Neuronal stem cell (in vitro differentiated cells): Measurements from ENCODE around the gene MCF2L2.

Source experiments
- DNase-seq: peaks from one replicate; pipeline ENCODE4 v3.0.0-alpha.2; 2013; ENCODE audit warnings: low spot score
- H2AFZ ChIP-seq: one replicate; pipeline ENCODE4 v1.6.1; 2013; ENCODE audit warnings: mild to moderate bottlenecking, low read length, inconsistent platforms
- H2AK5ac ChIP-seq: 2 replicates; pipeline ENCODE4 v1.6.1; 2013; ENCODE audit warnings: low read depth, mild to moderate bottlenecking, inconsistent platforms, low read length, moderate library complexity, mixed read lengths
- H2BK120ac ChIP-seq: 2 replicates; pipeline ENCODE4 v1.6.1; 2013; ENCODE audit warnings: low read depth, mild to moderate bottlenecking, inconsistent platforms, low read length, moderate library complexity, mixed read lengths
- H2BK12ac ChIP-seq: one replicate; pipeline ENCODE4 v1.6.1; 2013; ENCODE audit warnings: low read length, inconsistent platforms
- H2BK15ac ChIP-seq: 2 replicates; pipeline ENCODE4 v1.6.1; 2013; ENCODE audit warnings: mild to moderate bottlenecking, low read length, inconsistent platforms, mixed read lengths
- H2BK5ac ChIP-seq: one replicate; pipeline ENCODE4 v1.6.1; 2013; ENCODE audit warnings: inconsistent platforms, mild to moderate bottlenecking, low read length, moderate library complexity
- H3K14ac ChIP-seq: one replicate; pipeline ENCODE4 v1.6.1; 2013; ENCODE audit warnings: low read length, inconsistent platforms
- H3K18ac ChIP-seq: 2 replicates; pipeline ENCODE4 v1.6.1; 2013; ENCODE audit warnings: low read length, inconsistent platforms
- H3K23ac ChIP-seq: 2 replicates; pipeline ENCODE4 v1.6.1; 2013; ENCODE audit warnings: low read depth, mild to moderate bottlenecking, mixed read lengths, low read length, inconsistent platforms; ENCODE audit not compliant: poor library complexity
- H3K27ac ChIP-seq: replicated peaks from 3 replicates; pipeline ENCODE4 v1.5.1; 2013; ENCODE audit warnings: low read length, inconsistent platforms
- H3K27me3 ChIP-seq, 3 experiments: 2 replicates each; pipeline ENCODE4 v1.6.1; 2013; ENCODE audit warnings: low read length in 3 of 3, mild to moderate bottlenecking in 2 of 3, inconsistent platforms in 1 of 3, low read depth in 1 of 3, mixed read lengths in 1 of 3, moderate library complexity in 1 of 3; ENCODE audit not compliant: control insufficient read depth in 3 of 3, insufficient read depth in 3 of 3
- H3K36me3 ChIP-seq, 2 donors: replicated peaks in 1 of 2; 2 replicates each; pipeline ENCODE4 v1.6.1; 2013; ENCODE audit warnings: low read length in 2 of 2; ENCODE audit not compliant: control insufficient read depth in 2 of 2, insufficient read depth in 2 of 2
- H3K4ac ChIP-seq: 2 replicates; pipeline ENCODE4 v1.6.1; 2013; ENCODE audit warnings: inconsistent platforms, mild to moderate bottlenecking, low read length, moderate library complexity
- H3K4me1 ChIP-seq, 2 donors: 1 replicate in 1 of 2; 2 replicates in 1 of 2; pipeline ENCODE4 v1.6.1; 2013; ENCODE audit warnings: low read length in 2 of 2, low read depth in 1 of 2; ENCODE audit not compliant: control insufficient read depth in 2 of 2, insufficient read depth in 1 of 2
- H3K4me2 ChIP-seq: one replicate; pipeline ENCODE4 v1.6.1; 2013; ENCODE audit warnings: mild to moderate bottlenecking, low read length, inconsistent platforms; ENCODE audit not compliant: insufficient read depth, poor library complexity, severe bottlenecking
- H3K4me3 ChIP-seq, 2 donors: 2 replicates each; pipeline ENCODE4 v1.5.1; 2013; ENCODE audit warnings: low read length in 2 of 2, mild to moderate bottlenecking in 2 of 2, inconsistent platforms in 1 of 2, moderate library complexity in 1 of 2
- H3K79me1 ChIP-seq: one replicate; pipeline ENCODE4 v1.6.1; 2013; ENCODE audit warnings: low read depth, mild to moderate bottlenecking, inconsistent platforms, low read length, moderate library complexity
- H3K9ac ChIP-seq: one replicate; pipeline ENCODE4 v1.6.1; 2013; ENCODE audit warnings: mild to moderate bottlenecking, low read depth, low read length, inconsistent platforms; ENCODE audit not compliant: poor library complexity
- H3K9me3 ChIP-seq, 2 donors: replicated peaks in 1 of 2; 2 replicates each; pipeline versions ENCODE3 to v1.6.1; 2013; ENCODE audit warnings: low read length in 2 of 2, mild to moderate bottlenecking in 2 of 2, inconsistent platforms in 1 of 2, low read depth in 1 of 2, mixed read lengths in 1 of 2, moderate library complexity in 1 of 2; ENCODE audit not compliant: control insufficient read depth in 2 of 2, insufficient read depth in 1 of 2
- H4K8ac ChIP-seq: one replicate; pipeline ENCODE4 v1.6.1; 2013; ENCODE audit warnings: low read depth, mild to moderate bottlenecking, inconsistent platforms, low read length, moderate library complexity
- H4K91ac ChIP-seq: one replicate; pipeline ENCODE4 v1.6.1; 2013; ENCODE audit warnings: low read length, low read depth, mild to moderate bottlenecking, inconsistent platforms; ENCODE audit not compliant: poor library complexity
- WGBS, 2 donors: extraction: QIAGEN DNeasy Blood & Tissue Kit; methylation state at CpG; one replicate each; pipeline ENCODE4 v1.1.7; 2013; ENCODE audit warnings: missing lambda C conversion rate in 2 of 2, mixed read lengths in 1 of 2; ENCODE audit not compliant: insufficient read length in 2 of 2, insufficient replicate concordance in 1 of 2; ENCODE audit errors: extremely low coverage in 2 of 2; 5-methylcytosine and 5-hydroxymethylcytosine counted together

MCF2L2 gene

DNA sequence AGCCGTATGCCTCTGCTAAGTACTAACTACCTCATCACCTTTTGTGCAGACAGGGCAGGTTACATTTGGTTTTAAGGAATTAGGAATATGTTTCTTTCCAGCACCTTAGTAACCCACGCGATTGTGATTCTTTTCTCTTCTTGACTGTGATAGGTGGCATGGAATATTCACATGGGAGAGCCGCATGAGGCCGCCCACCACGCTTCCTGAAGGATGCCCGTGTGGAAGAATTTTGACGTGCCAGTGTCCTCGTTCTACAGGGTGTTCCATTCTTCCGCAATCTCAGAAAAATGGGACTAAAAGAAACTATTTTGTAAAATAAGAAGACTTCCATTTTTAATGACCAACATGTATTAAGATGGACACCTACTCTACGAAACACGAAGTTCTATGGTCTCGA lies 159.1 kb downstream of the MCF2L2 start:
- Histone ChIP-seq H2BK5ac (no peak overlapping the region), H2AK5ac (no peak overlapping the region), H3K9ac (no peak overlapping the region), H2BK120ac (no peak overlapping the region), H3K9me3 (no peaks in the 10 kb centered on the region), H3K27me3 (no peaks in the 10 kb centered on the region), H3K4me1 (peaks cover 8 to 14% of the 10 kb centered on the region in 2 donors), H2BK15ac (no peak overlapping the region), H3K36me3 (peaks cover 0 to 49% of the 10 kb centered on the region in 2 donors), H3K14ac (no peak overlapping the region), H3K27ac (no peak overlapping the region), H3K79me1 (no peaks in the 10 kb centered on the region), H3K4me3 (no peak overlapping the region), H3K18ac (no peak overlapping the region), H2AFZ (no peak overlapping the region), H3K4ac (peak overlapping the region; percentile 56), H4K91ac (no peak overlapping the region), H3K4me2 (no peak overlapping the region), H2BK12ac (no peak overlapping the region), H4K8ac (no peak overlapping the region), H3K23ac (no peak overlapping the region)
- no CpG with 5 or more reads among the region's 13 CpGs for WGBS, 2 donors
- no peak for DNase-seq

DNA sequence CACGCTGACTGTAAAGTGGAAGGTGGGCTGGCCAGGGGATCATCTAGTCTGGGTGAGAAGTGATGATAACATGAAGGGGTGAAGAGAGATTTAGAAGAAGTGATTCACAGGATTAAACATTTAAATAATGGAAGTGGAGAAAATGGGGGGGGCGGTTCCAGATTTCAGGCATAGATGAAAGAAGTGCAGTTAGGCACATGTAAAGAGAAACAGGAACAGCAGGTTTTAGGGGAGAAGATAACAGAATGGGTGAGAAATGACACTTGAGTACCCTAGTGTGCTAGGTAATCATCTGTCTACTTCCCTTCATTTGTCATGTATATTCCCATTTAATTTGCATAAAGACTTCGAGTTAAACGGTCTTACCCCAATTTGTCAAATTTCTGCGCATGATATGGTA lies 160.1 kb downstream of the MCF2L2 start:
- no peak overlapping the region for H4K8ac ChIP-seq
- H2BK12ac ChIP-seq: no peak overlapping the region
- no peak overlapping the region for H3K9ac ChIP-seq
- no peak overlapping the region for H3K27ac ChIP-seq
- H4K91ac ChIP-seq: no peak overlapping the region
- no peak overlapping the region for H2BK15ac ChIP-seq
- H3K4me1 ChIP-seq: peaks cover 14 to 24% of the 10 kb centered on the region in 2 donors
- no CpG with 5 or more reads among the region's 5 CpGs for WGBS, 2 donors
- no peak overlapping the region for H2BK5ac ChIP-seq
- no peak for DNase-seq
- H3K4me2 ChIP-seq: no peak overlapping the region
- H2BK120ac ChIP-seq: no peak overlapping the region
- H3K27me3 ChIP-seq: no peaks in the 10 kb centered on the region
- no peak overlapping the region for H3K4me3 ChIP-seq
- H2AFZ ChIP-seq: no peak overlapping the region
- H3K79me1 ChIP-seq: no peaks in the 10 kb centered on the region
- no peak overlapping the region for H3K18ac ChIP-seq
- no peak overlapping the region for H2AK5ac ChIP-seq
- peaks cover 0 to 42% of the 10 kb centered on the region in 2 donors for H3K36me3 ChIP-seq
- H3K23ac ChIP-seq: no peak overlapping the region
- no peaks in the 10 kb centered on the region for H3K9me3 ChIP-seq
- H3K4ac ChIP-seq: no peak overlapping the region
- no peak overlapping the region for H3K14ac ChIP-seq

DNA sequence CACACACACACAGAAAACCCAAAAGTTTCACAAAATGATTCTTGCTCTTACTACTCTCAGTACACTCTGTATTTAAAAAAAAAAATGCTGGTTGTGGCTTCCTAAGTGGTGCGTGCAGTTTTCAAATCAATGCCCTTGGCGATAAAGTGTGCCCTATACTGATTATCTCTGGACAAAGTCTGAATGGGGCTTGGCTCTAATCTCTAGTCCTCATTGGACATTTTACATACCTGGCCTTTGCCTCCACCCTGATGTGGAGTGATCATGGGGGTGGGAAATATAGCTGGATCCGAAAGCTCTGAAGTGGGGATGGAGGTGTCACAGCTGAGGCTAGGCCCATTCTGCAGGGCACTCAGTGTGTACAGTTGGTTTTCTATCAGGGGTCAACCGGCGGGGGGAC lies 161.3 kb downstream of the MCF2L2 start:
- Histone ChIP-seq H3K4me1 (peaks cover 14 to 24% of the 10 kb centered on the region in 2 donors), H3K4ac (no peak overlapping the region), H2AK5ac (no peak overlapping the region), H2BK5ac (no peak overlapping the region), H3K23ac (no peak overlapping the region), H3K4me3 (no peak overlapping the region), H4K8ac (no peak overlapping the region), H4K91ac (no peak overlapping the region), H3K14ac (no peak overlapping the region), H2AFZ (no peak overlapping the region), H3K36me3 (peaks cover 0 to 31% of the 10 kb centered on the region in 2 donors), H3K18ac (no peak overlapping the region), H2BK12ac (peak overlapping the region; percentile 30), H3K9me3 (no peaks in the 10 kb centered on the region), H3K27ac (no peak overlapping the region), H3K9ac (no peak overlapping the region), H2BK15ac (no peak overlapping the region), H2BK120ac (no peak overlapping the region), H3K79me1 (no peaks in the 10 kb centered on the region), H3K4me2 (no peak overlapping the region), H3K27me3 (no peaks in the 10 kb centered on the region)
- WGBS, 2 donors: no CpG with 5 or more reads among the region's 5 CpGs
- no peak for DNase-seq

DNA sequence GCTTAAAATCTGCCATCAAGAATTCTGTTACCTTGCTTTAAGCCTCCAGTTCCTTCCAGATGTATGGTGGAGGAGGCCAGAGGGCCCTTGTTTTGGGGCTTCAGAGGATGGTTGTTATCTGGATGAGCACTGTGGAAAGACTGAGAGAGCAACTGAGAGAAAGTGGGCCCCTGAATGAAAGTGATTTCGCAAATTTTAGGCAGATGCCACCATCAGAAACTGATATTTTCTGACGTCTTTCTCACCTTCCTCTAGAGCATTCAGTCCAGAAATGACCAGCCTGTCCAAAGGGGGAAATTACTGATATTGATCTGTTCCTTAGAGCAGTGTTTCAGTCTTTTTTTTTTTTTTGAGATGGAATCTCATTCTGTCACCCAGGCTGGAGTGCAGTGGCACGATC lies 162.0 kb downstream of the MCF2L2 start:
- Histone ChIP-seq H2BK15ac (no peak overlapping the region), H3K9ac (no peak overlapping the region), H2BK12ac (no peak overlapping the region), H3K4ac (no peak overlapping the region), H3K18ac (no peak overlapping the region), H3K27ac (no peak overlapping the region), H3K4me1 (peaks cover 14 to 24% of the 10 kb centered on the region in 2 donors), H2AK5ac (no peak overlapping the region), H2AFZ (no peak overlapping the region), H3K4me2 (no peak overlapping the region), H3K4me3 (peak overlapping the region in 1 of 2 donors; percentile 42), H4K8ac (no peak overlapping the region), H3K9me3 (no peaks in the 10 kb centered on the region), H3K36me3 (peaks cover 0 to 24% of the 10 kb centered on the region in 2 donors), H2BK5ac (no peak overlapping the region), H3K14ac (no peak overlapping the region), H3K27me3 (no peaks in the 10 kb centered on the region), H3K79me1 (no peaks in the 10 kb centered on the region), H3K23ac (no peak overlapping the region), H4K91ac (no peak overlapping the region), H2BK120ac (no peak overlapping the region)
- no peak for DNase-seq
- no CpG with 5 or more reads among the region's 3 CpGs for WGBS, 2 donors
